SJSA1 (cell line): ENCODE results near the gene NUP107. TPM values are rescaled to one million over a fixed set of nuclear protein-coding genes. Genes with fewer than 3 reads are reported as not detected.

Experiments used
- DNase-seq, 2 experiments: peaks; one replicate each; pipeline ENCODE4 v3.0.0-alpha.2; 2015 to 2020; ENCODE audit warnings: low spot score in 2 of 2, low read depth in 1 of 2
- H3K27ac ChIP-seq: fragments of 250-450 bp; sonication (Bioruptor Pico); 2 replicates; pipeline ENCODE4 v1.5.1; 2020; ENCODE audit warnings: mild to moderate bottlenecking, moderate library complexity
- H3K27me3 ChIP-seq: fragments of 250-450 bp; sonication (Bioruptor Pico); replicated peaks from 2 replicates; pipeline ENCODE4 v1.5.1; 2020; ENCODE audit warnings: mild to moderate bottlenecking, moderate library complexity
- H3K36me3 ChIP-seq: fragments of 250-450 bp; sonication (Bioruptor Pico); 2 replicates; pipeline ENCODE4 v1.5.1; 2020; ENCODE audit warnings: mild to moderate bottlenecking
- H3K4me1 ChIP-seq: fragments of 250-450 bp; sonication (Bioruptor Pico); replicated peaks from 2 replicates; pipeline ENCODE4 v1.6.1; 2021; ENCODE audit warnings: mild to moderate bottlenecking
- H3K4me3 ChIP-seq: fragments of 250-450 bp; sonication (Bioruptor Pico); 2 replicates; pipeline ENCODE4 v1.5.1; 2020; ENCODE audit warnings: mild to moderate bottlenecking
- H3K9me3 ChIP-seq: fragments of 250-450 bp; sonication (Bioruptor Pico); replicated peaks from 2 replicates; pipeline ENCODE4 v1.5.1; 2020; ENCODE audit warnings: mild to moderate bottlenecking
- total RNA-seq: library from RNA; depleted of rRNA; stranded (reverse); fragments of >200 nt; shearing (Covaris generic); gene quantifications from 2 replicates; pipeline ENCODE4 v1.2.3, GENCODE V29; 2014

NUP107 gene
- total RNA-seq, 1 experiment from 2014 or later, result 93.5 TPM

- H3K27me3 ChIP-seq, result peaks cover 27% of the 10 kb centered on the region
- no peaks in the 10 kb centered on the region for H3K36me3 ChIP-seq
- no peak for DNase-seq
- peaks cover 3% of the 10 kb centered on the region; the same call in 1 of the 2 replicates for H3K9me3 ChIP-seq
- no peaks in the 10 kb centered on the region for H3K4me1 ChIP-seq
- no peak overlapping the region for H3K4me3 ChIP-seq
- no peak overlapping the region for H3K27ac ChIP-seq
These were observed 62.7 kb downstream of the NUP107 start for GRCh38 chr12:68749443-68749842.

- H3K9me3 ChIP-seq, result peaks cover 3% of the 10 kb centered on the region; the same call in 1 of the 2 replicates
- no peaks in the 10 kb centered on the region for H3K4me1 ChIP-seq
- H3K4me3 ChIP-seq, result no peak overlapping the region
- peaks cover 29% of the 10 kb centered on the region for H3K27me3 ChIP-seq
- DNase-seq, result peak in 1 of 2 experiments; percentile 96
- no peaks in the 10 kb centered on the region for H3K36me3 ChIP-seq
- no peak overlapping the region for H3K27ac ChIP-seq
These were observed 63.1 kb downstream of the NUP107 start for GRCh38 chr12:68749861-68750260.

- no peaks in the 10 kb centered on the region for H3K4me1 ChIP-seq
- H3K4me3 ChIP-seq, result no peak overlapping the region
- H3K27me3 ChIP-seq, result peaks cover 36% of the 10 kb centered on the region
- H3K9me3 ChIP-seq, result peaks cover 4% of the 10 kb centered on the region
- peak; percentile 85 to 96 for DNase-seq
- no peaks in the 10 kb centered on the region for H3K36me3 ChIP-seq
- H3K27ac ChIP-seq, result no peak overlapping the region
These were observed 63.7 kb downstream of the NUP107 start for GRCh38 chr12:68750506-68750905.

- peaks cover 12% of the 10 kb centered on the region for H3K9me3 ChIP-seq
- no peaks in the 10 kb centered on the region for H3K36me3 ChIP-seq
- H3K4me3 ChIP-seq, result no peak overlapping the region
- H3K27ac ChIP-seq, result no peak overlapping the region
- H3K27me3 ChIP-seq, result peaks cover 70% of the 10 kb centered on the region
- peak; percentile 78 to 89 for DNase-seq
- no peaks in the 10 kb centered on the region for H3K4me1 ChIP-seq
These were observed 68.9 kb downstream of the NUP107 start for GRCh38 chr12:68755536-68756243.

- peak; percentile 84 to 97 for DNase-seq
- peaks cover 15% of the 10 kb centered on the region for H3K9me3 ChIP-seq
- no peak overlapping the region for H3K4me3 ChIP-seq
- H3K36me3 ChIP-seq, result no peaks in the 10 kb centered on the region
- no peaks in the 10 kb centered on the region for H3K4me1 ChIP-seq
- H3K27me3 ChIP-seq, result peaks cover 82% of the 10 kb centered on the region
- H3K27ac ChIP-seq, result no peak overlapping the region
These were observed 73.1 kb downstream of the NUP107 start for GRCh38 chr12:68759852-68760251.

- Histone ChIP-seq H3K4me3 (no peak overlapping the region), H3K36me3 (no peaks in the 10 kb centered on the region), H3K4me1 (no peaks in the 10 kb centered on the region), H3K27ac (no peak overlapping the region), H3K27me3 (peaks cover 82% of the 10 kb centered on the region), H3K9me3 (peaks cover 10% of the 10 kb centered on the region)
- DNase-seq, result peak; percentile 78 to 93
These were observed 74.1 kb downstream of the NUP107 start for GRCh38 chr12:68760806-68761441.

GRCh38 chr12:68761442-68761812 lies 74.6 kb downstream of the NUP107 start:
- Histone ChIP-seq H3K4me1 (no peaks in the 10 kb centered on the region), H3K27me3 (peaks cover 82% of the 10 kb centered on the region), H3K9me3 (peaks cover 9% of the 10 kb centered on the region; the same call in 1 of the 2 replicates), H3K4me3 (no peak overlapping the region), H3K36me3 (no peaks in the 10 kb centered on the region), H3K27ac (no peak overlapping the region)
- peak; percentile 81 to 90 for DNase-seq

GRCh38 chr12:68761901-68762630 lies 75.3 kb downstream of the NUP107 start:
- H3K9me3 ChIP-seq, result peaks cover 9% of the 10 kb centered on the region; the same call in 1 of the 2 replicates
- no peak overlapping the region for H3K4me3 ChIP-seq
- no peaks in the 10 kb centered on the region for H3K4me1 ChIP-seq
- H3K27me3 ChIP-seq, result peaks cover 83% of the 10 kb centered on the region
- H3K27ac ChIP-seq, result no peak overlapping the region
- no peaks in the 10 kb centered on the region for H3K36me3 ChIP-seq
- DNase-seq, result peak; percentile 82 to 98

GRCh38 chr12:68762691-68763090 lies 75.9 kb downstream of the NUP107 start:
- peaks cover 81% of the 10 kb centered on the region for H3K27me3 ChIP-seq
- DNase-seq, result peak in 1 of 2 experiments; percentile 95
- no peaks in the 10 kb centered on the region for H3K4me1 ChIP-seq
- no peak overlapping the region for H3K27ac ChIP-seq
- no peak overlapping the region for H3K4me3 ChIP-seq
- no peaks in the 10 kb centered on the region for H3K36me3 ChIP-seq
- H3K9me3 ChIP-seq, result peaks cover 9% of the 10 kb centered on the region; the same call in 1 of the 2 replicates

GRCh38 chr12:68765696-68766095 lies 78.9 kb downstream of the NUP107 start:
- Histone ChIP-seq H3K36me3 (no peaks in the 10 kb centered on the region), H3K27ac (no peak overlapping the region), H3K9me3 (peaks cover 16% of the 10 kb centered on the region), H3K4me1 (no peaks in the 10 kb centered on the region), H3K4me3 (no peak overlapping the region), H3K27me3 (peaks cover 94% of the 10 kb centered on the region)
- DNase-seq, result peak; percentile 58 to 65

GRCh38 chr12:68766646-68767045 lies 79.9 kb downstream of the NUP107 start:
- DNase-seq, result peak in 1 of 2 experiments; percentile 87

GRCh38 chr12:68767191-68767590 lies 80.4 kb downstream of the NUP107 start:
- H3K4me1 ChIP-seq, result no peaks in the 10 kb centered on the region
- peak; percentile 71 to 91 for DNase-seq
- no peak overlapping the region for H3K27ac ChIP-seq
- H3K36me3 ChIP-seq, result no peaks in the 10 kb centered on the region
- H3K27me3 ChIP-seq, result peaks cover 94% of the 10 kb centered on the region
- no peak overlapping the region for H3K4me3 ChIP-seq
- H3K9me3 ChIP-seq, result peaks cover 13% of the 10 kb centered on the region

More at GRCh38 chr12:68766646-68767045, 79.9 kb downstream of the NUP107 start:
- no peak overlapping the region for H3K27ac ChIP-seq
- H3K27me3 ChIP-seq, result peaks cover 94% of the 10 kb centered on the region
- H3K9me3 ChIP-seq, result peaks cover 13% of the 10 kb centered on the region
- H3K36me3 ChIP-seq, result no peaks in the 10 kb centered on the region
- H3K4me3 ChIP-seq, result no peak overlapping the region
- H3K4me1 ChIP-seq, result no peaks in the 10 kb centered on the region

- Histone ChIP-seq H3K4me3 (no peak overlapping the region), H3K9me3 (peaks cover 13% of the 10 kb centered on the region), H3K27ac (no peak overlapping the region), H3K36me3 (no peaks in the 10 kb centered on the region), H3K27me3 (peaks cover 94% of the 10 kb centered on the region), H3K4me1 (no peaks in the 10 kb centered on the region)
- DNase-seq, result peak; percentile 70 to 78
These were observed 81.7 kb downstream of the NUP107 start for GRCh38 chr12:68768431-68768939.
